Hepatocyte (in vitro differentiated cells): ENCODE measurements around the gene RPH3AL. TPM values are rescaled to one million over a fixed set of nuclear protein-coding genes. Genes with fewer than 3 reads are reported as not detected.

Experiments
- DNase-seq: peaks from one replicate; pipeline ENCODE4 v3.0.0-alpha.2; 2016; ENCODE audit warnings: low spot score
- H2AFZ ChIP-seq: fragments of 200-600 bp; sonication (generic); 2 replicates; pipeline ENCODE4 v1.6.0; 2016; ENCODE audit warnings: antibody characterized with exemption, mild to moderate bottlenecking
- H3K27ac ChIP-seq: fragments of 200-600 bp; sonication (generic); 2 replicates; pipeline ENCODE4 v1.5.1; 2016; ENCODE audit warnings: mild to moderate bottlenecking
- H3K27me3 ChIP-seq: fragments of 200-600 bp; sonication (generic); 2 replicates; pipeline ENCODE4 v1.6.1; 2016
- H3K36me3 ChIP-seq: fragments of 200-600 bp; sonication (generic); replicated peaks from 2 replicates; pipeline ENCODE4 v1.5.1; 2016; ENCODE audit warnings: low read depth; ENCODE audit not compliant: insufficient read depth
- H3K4me1 ChIP-seq: fragments of 200-600 bp; sonication (generic); 2 replicates; pipeline ENCODE4 v1.5.1; 2016; ENCODE audit warnings: mild to moderate bottlenecking, moderate library complexity; ENCODE audit not compliant: insufficient read depth
- H3K4me2 ChIP-seq: fragments of 200-600 bp; sonication (generic); 2 replicates; pipeline ENCODE4 v1.6.0; 2016
- H3K4me3 ChIP-seq: fragments of 200-600 bp; sonication (generic); 2 replicates; pipeline ENCODE4 v1.5.1; 2016; ENCODE audit warnings: mild to moderate bottlenecking
- H3K79me2 ChIP-seq: fragments of 200-600 bp; sonication (generic); 2 replicates; pipeline ENCODE4 v1.6.0; 2017; ENCODE audit warnings: mild to moderate bottlenecking
- H3K9me2 ChIP-seq: fragments of 200-600 bp; sonication (generic); replicated peaks from 2 replicates; pipeline ENCODE4 v1.6.0; 2017; ENCODE audit warnings: mild to moderate bottlenecking; ENCODE audit not compliant: insufficient read depth
- H3K9me3 ChIP-seq: fragments of 200-600 bp; sonication (generic); 2 replicates; pipeline ENCODE4 v1.5.1; 2016; ENCODE audit warnings: low read depth, mild to moderate bottlenecking
- H4K20me1 ChIP-seq: fragments of 200-600 bp; sonication (generic); 2 replicates; pipeline ENCODE4 v1.6.0; 2016; ENCODE audit warnings: mild to moderate bottlenecking; ENCODE audit not compliant: insufficient read depth, poor library complexity, severe bottlenecking
- CTCF ChIP-seq: fragments of 200-600 bp; sonication (generic); IDR thresholded peaks from 2 replicates; pipeline ENCODE4 v1.5.1; 2016; ENCODE audit warnings: antibody characterized with exemption, mild to moderate bottlenecking; ENCODE audit not compliant: poor library complexity
- EZH2 ChIP-seq: fragments of 200-600 bp; sonication (generic); IDR thresholded peaks from 2 replicates; pipeline ENCODE4 v1.6.1; 2016; ENCODE audit warnings: antibody characterized with exemption, mild to moderate bottlenecking, borderline replicate concordance
- EZH2phosphoT487 ChIP-seq: fragments of 200-600 bp; sonication (generic); IDR thresholded peaks from one replicate; pipeline ENCODE4 v1.6.1; 2018; ENCODE audit warnings: antibody characterized with exemption, mild to moderate bottlenecking, low read depth, moderate library complexity; ENCODE audit not compliant: unreplicated experiment, severe bottlenecking
- WGBS: methylation state at CpG from one replicate; pipeline ENCODE4 v1.1.6; 2016; ENCODE audit warnings: low lambda C conversion rate; ENCODE audit errors: missing lambda C conversion rate; 5-methylcytosine and 5-hydroxymethylcytosine counted together
- polyA plus RNA-seq: library from polyadenylated mRNA; unstranded; fragments of >200 nt; fragmentation: Nextera tagmentation; extraction: Ambion mirVana; gene quantifications from 2 replicates; pipeline ENCODE4 v1.2.1, GENCODE V29; 2016
- total RNA-seq: library from RNA; depleted of rRNA; stranded (reverse); fragments of >200 nt; gene quantifications from 2 replicates; pipeline ENCODE4 v1.2.3, GENCODE V29; 2014

RPH3AL gene
- total and polyA plus RNA-seq, 2 experiments from 2014 or later, result 7.0 to 7.6 TPM

GRCh38 chr17:179066-179432 is 173.6 kb downstream of the RPH3AL start:
- no peaks in the 10 kb centered on the region for H3K9me3 ChIP-seq
- peak overlapping the region; percentile 57 for H3K4me2 ChIP-seq
- H3K4me3 ChIP-seq, result no peak overlapping the region
- H3K27ac ChIP-seq, result no peak overlapping the region
- peaks cover 16% of the 10 kb centered on the region for H3K4me1 ChIP-seq
- DNase-seq, result no peak
- no peak overlapping the region for H2AFZ ChIP-seq
- no peaks in the 10 kb centered on the region for H3K79me2 ChIP-seq
- no peaks in the 10 kb centered on the region for H3K9me2 ChIP-seq
- TF ChIP-seq EZH2 (no peak), CTCF (no peak), EZH2phosphoT487 (no peak)
- 58% methylated on average over 5 of the region's 5 CpGs for WGBS
- no peaks in the 10 kb centered on the region for H4K20me1 ChIP-seq
- no peaks in the 10 kb centered on the region for H3K36me3 ChIP-seq
- peaks cover 62% of the 10 kb centered on the region for H3K27me3 ChIP-seq

GRCh38 chr17:178292-179065 is 174.1 kb downstream of the RPH3AL start:
- H3K4me3 ChIP-seq, result no peak overlapping the region
- WGBS, result 58% methylated on average over 12 of the region's 12 CpGs

GRCh38 chr17:177762-178161 is 174.8 kb downstream of the RPH3AL start:
- 95% methylated on average over 6 of the region's 6 CpGs for WGBS
- TF ChIP-seq EZH2, result no peak
- TF ChIP-seq CTCF, result no peak
- no peak for TF ChIP-seq EZH2phosphoT487
- Histone ChIP-seq H2AFZ (no peak overlapping the region), H3K27me3 (peaks cover 49% of the 10 kb centered on the region), H3K79me2 (no peaks in the 10 kb centered on the region), H3K27ac (no peak overlapping the region), H3K9me2 (no peaks in the 10 kb centered on the region), H3K4me2 (no peak overlapping the region), H3K4me1 (peaks cover 16% of the 10 kb centered on the region), H3K4me3 (no peak overlapping the region), H4K20me1 (no peaks in the 10 kb centered on the region), H3K36me3 (no peaks in the 10 kb centered on the region), H3K9me3 (no peaks in the 10 kb centered on the region)
- no peak for DNase-seq

More at GRCh38 chr17:178292-179065, 174.1 kb downstream of the RPH3AL start:
- no peaks in the 10 kb centered on the region for H4K20me1 ChIP-seq
- H3K4me1 ChIP-seq, result peaks cover 16% of the 10 kb centered on the region
- H3K9me3 ChIP-seq, result no peaks in the 10 kb centered on the region
- TF ChIP-seq EZH2phosphoT487, result peak; percentile 36
- no peak for TF ChIP-seq EZH2
- H3K27me3 ChIP-seq, result peaks cover 56% of the 10 kb centered on the region
- DNase-seq, result no peak
- H3K36me3 ChIP-seq, result no peaks in the 10 kb centered on the region
- H3K79me2 ChIP-seq, result no peaks in the 10 kb centered on the region
- H2AFZ ChIP-seq, result no peak overlapping the region
- H3K4me2 ChIP-seq, result peak overlapping the region; percentile 57
- H3K27ac ChIP-seq, result peak overlapping the region; percentile 40
- no peaks in the 10 kb centered on the region for H3K9me2 ChIP-seq

- no peak overlapping the region for H2AFZ ChIP-seq
- TF ChIP-seq EZH2phosphoT487, result no peak
- TF ChIP-seq EZH2, result no peak
- TF ChIP-seq CTCF, result no peak
- peaks cover 43% of the 10 kb centered on the region for H3K27me3 ChIP-seq
- H4K20me1 ChIP-seq, result no peaks in the 10 kb centered on the region
- H3K9me3 ChIP-seq, result no peaks in the 10 kb centered on the region
- H3K79me2 ChIP-seq, result no peaks in the 10 kb centered on the region
- peaks cover 16% of the 10 kb centered on the region for H3K4me1 ChIP-seq
- no peak overlapping the region for H3K4me3 ChIP-seq
- H3K27ac ChIP-seq, result no peak overlapping the region
- no peak overlapping the region for H3K4me2 ChIP-seq
- no peak for DNase-seq
- H3K9me2 ChIP-seq, result no peaks in the 10 kb centered on the region
- H3K36me3 ChIP-seq, result no peaks in the 10 kb centered on the region
- WGBS, result 80% methylated on average over 3 of the region's 3 CpGs
Measured at GRCh38 chr17:177155-177554, 175.5 kb downstream of the RPH3AL start.
